HEK293 (cell line): ENCODE data around the gene SRSF9.

Source experiments
- CTCF ChIP-seq: fragments of 450-650 bp; formaldehyde crosslinking; IDR thresholded peaks from 2 replicates; pipeline ENCODE4 v1.5.1; 2016; ENCODE audit warnings: missing biosample characterization, missing genetic modification characterization
- HOXC10 ChIP-seq: sonication (generic); formaldehyde crosslinking; IDR thresholded peaks from 2 replicates; pipeline ENCODE4 v1.8.1; 2023; ENCODE audit warnings: mild to moderate bottlenecking, missing genetic modification reagents
- INSM2 ChIP-seq: fragments of 450-650 bp; formaldehyde crosslinking; IDR thresholded peaks from 2 replicates; pipeline ENCODE4 v1.5.1; 2016; ENCODE audit warnings: missing biosample characterization, missing genetic modification characterization
- KLF10 ChIP-seq: fragments of 450-650 bp; IDR thresholded peaks from 2 replicates; pipeline ENCODE4 v1.5.1; 2018; ENCODE audit warnings: missing biosample characterization, mild to moderate bottlenecking, missing genetic modification characterization
- PATZ1 ChIP-seq: fragments of 450-650 bp; formaldehyde crosslinking; IDR thresholded peaks from 2 replicates; pipeline ENCODE4 v1.5.1; 2016; ENCODE audit warnings: missing biosample characterization, missing genetic modification characterization
- PRDM4 ChIP-seq: fragments of 450-650 bp; formaldehyde crosslinking; IDR thresholded peaks from 2 replicates; pipeline ENCODE4 v1.5.1; 2017; ENCODE audit warnings: missing biosample characterization, missing genetic modification characterization
- RBAK ChIP-seq: fragments of 450-650 bp; formaldehyde crosslinking; IDR thresholded peaks from 2 replicates; pipeline ENCODE4 v1.5.1; 2016; ENCODE audit warnings: missing biosample characterization, missing genetic modification characterization
- ZBTB20 ChIP-seq: fragments of 450-650 bp; formaldehyde crosslinking; IDR thresholded peaks from 2 replicates; pipeline ENCODE4 v1.5.1; 2016; ENCODE audit warnings: missing biosample characterization, missing genetic modification characterization
- ZNF138 ChIP-seq: fragments of 450-650 bp; formaldehyde crosslinking; IDR thresholded peaks from 2 replicates; pipeline ENCODE4 v1.5.1; 2016; ENCODE audit warnings: missing biosample characterization, missing genetic modification characterization, borderline replicate concordance
- ZNF140 ChIP-seq: fragments of 450-650 bp; formaldehyde crosslinking; IDR thresholded peaks from 2 replicates; pipeline ENCODE4 v1.5.1; 2016; ENCODE audit warnings: missing biosample characterization, missing genetic modification characterization
- ZNF157 ChIP-seq: fragments of 450-650 bp; formaldehyde crosslinking; IDR thresholded peaks from 2 replicates; pipeline ENCODE4 v1.5.1; 2016; ENCODE audit warnings: missing biosample characterization, missing genetic modification characterization
- ZNF221 ChIP-seq: fragments of 450-650 bp; formaldehyde crosslinking; IDR thresholded peaks from 2 replicates; pipeline ENCODE4 v1.5.1; 2017; ENCODE audit warnings: missing biosample characterization, missing genetic modification characterization, borderline replicate concordance
- ZNF280C ChIP-seq: fragments of 450-650 bp; formaldehyde crosslinking; IDR thresholded peaks from 2 replicates; pipeline ENCODE4 v1.5.1; 2016; ENCODE audit warnings: missing biosample characterization, missing genetic modification characterization
- ZNF280D ChIP-seq: fragments of 450-650 bp; formaldehyde crosslinking; IDR thresholded peaks from 2 replicates; pipeline ENCODE4 v1.5.1; 2016; ENCODE audit warnings: missing biosample characterization, missing genetic modification characterization
- ZNF302 ChIP-seq: fragments of 450-650 bp; formaldehyde crosslinking; IDR thresholded peaks from 2 replicates; pipeline ENCODE4 v1.5.1; 2016; ENCODE audit warnings: missing biosample characterization, missing genetic modification characterization, low read depth
- ZNF324 ChIP-seq: fragments of 450-650 bp; formaldehyde crosslinking; IDR thresholded peaks from 2 replicates; pipeline ENCODE4 v1.5.1; 2016; ENCODE audit warnings: missing biosample characterization, missing genetic modification characterization
- ZNF548 ChIP-seq: fragments of 450-650 bp; formaldehyde crosslinking; IDR thresholded peaks from 2 replicates; pipeline ENCODE4 v1.5.1; 2016; ENCODE audit warnings: missing biosample characterization, missing genetic modification characterization
- ZNF596 ChIP-seq: fragments of 450-650 bp; IDR thresholded peaks from 2 replicates; pipeline ENCODE4 v1.5.0; 2018; ENCODE audit warnings: missing biosample characterization, mild to moderate bottlenecking, missing genetic modification characterization, moderate library complexity
- ZNF639 ChIP-seq: fragments of 450-650 bp; formaldehyde crosslinking; IDR thresholded peaks from 2 replicates; pipeline ENCODE4 v1.5.1; 2016; ENCODE audit warnings: missing biosample characterization, missing genetic modification characterization
- ZNF654 ChIP-seq: fragments of 450-650 bp; formaldehyde crosslinking; IDR thresholded peaks from 2 replicates; pipeline ENCODE4 v1.5.1; 2016; ENCODE audit warnings: low read depth, missing biosample characterization, missing genetic modification characterization
- ZNF660 ChIP-seq: fragments of 450-650 bp; IDR thresholded peaks from 2 replicates; pipeline ENCODE4 v1.5.1; 2018; ENCODE audit warnings: missing biosample characterization, mild to moderate bottlenecking, missing genetic modification characterization
- ZNF704 ChIP-seq: fragments of 450-650 bp; formaldehyde crosslinking; IDR thresholded peaks from 2 replicates; pipeline ENCODE4 v1.5.1; 2016; ENCODE audit warnings: missing biosample characterization, missing genetic modification characterization
- ZNF707 ChIP-seq: fragments of 450-650 bp; formaldehyde crosslinking; IDR thresholded peaks from 2 replicates; pipeline ENCODE4 v1.5.1; 2016; ENCODE audit warnings: missing biosample characterization, missing genetic modification characterization

Gene SRSF9

GRCh38 chr12:120469450-120470149, at the start of gene SRSF9 (continued):
- no peak for TF ChIP-seq ZNF280D
- peak; percentile 99 for TF ChIP-seq CTCF
- no peak for TF ChIP-seq ZNF654 (tag by site-specific recombination)
- TF ChIP-seq PATZ1 (tag by site-specific recombination) = peak; percentile 83
- TF ChIP-seq ZNF157 = no peak
- TF ChIP-seq ZNF704 (tag by site-specific recombination) = no peak
- no peak for TF ChIP-seq ZNF302 (tag by site-specific recombination)
- TF ChIP-seq ZNF596 (tag by site-specific recombination) = no peak; the same call in 1 of the 2 replicates
- TF ChIP-seq HOXC10 = no peak
- TF ChIP-seq ZNF280C (tag by site-specific recombination) = no peak
- no peak for TF ChIP-seq ZNF140 (tag by site-specific recombination)
- no peak for TF ChIP-seq ZNF221 (tag by site-specific recombination)
- no peak for TF ChIP-seq RBAK (tag by site-specific recombination)
- TF ChIP-seq PRDM4 = no peak
- no peak; the same call in 1 of the 2 replicates for TF ChIP-seq ZNF639
- no peak for TF ChIP-seq ZNF548 (tag by site-specific recombination)
- TF ChIP-seq ZNF324 = no peak
- no peak for TF ChIP-seq ZNF138
- TF ChIP-seq ZNF707 = no peak
- TF ChIP-seq KLF10 (tag by site-specific recombination) = peak; percentile 28; the same call in 1 of the 2 replicates
- peak; percentile 40; the same call in 1 of the 2 replicates for TF ChIP-seq ZBTB20 (tag by site-specific recombination)
- 0 out of 2 replicates have a peak, but pooled peaks have one; percentile 24 for TF ChIP-seq ZNF660 (tag by site-specific recombination)
- peak; percentile 30; the same call in 1 of the 2 replicates for TF ChIP-seq INSM2 (tag by site-specific recombination)
